ENCODE data around the gene AKAP6.

The AKAP6 gene

DNA sequence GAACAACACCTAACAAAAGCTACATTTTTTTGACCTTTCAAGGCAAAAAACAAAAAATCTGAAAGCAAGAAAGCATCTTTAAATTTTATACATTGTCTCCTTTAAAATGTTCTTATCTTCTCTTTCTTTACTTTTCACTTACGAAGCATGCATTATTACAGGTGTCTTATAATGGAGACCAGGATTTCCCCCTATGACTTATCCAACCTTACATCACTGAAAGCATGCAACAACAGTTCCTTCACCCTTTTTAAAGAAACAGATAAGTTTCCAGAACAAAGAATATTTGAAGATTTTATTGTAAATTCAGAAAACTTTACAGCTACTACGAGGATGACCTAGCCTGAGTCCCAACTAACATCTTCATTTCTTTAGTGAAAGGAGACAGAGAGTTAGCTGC, 277.2 kb downstream of the AKAP6 start:
- H3K4me3 ChIP-seq (ENCODE audit: low read depth, low read length) = no peak overlapping the region
- DNase-seq (ENCODE audit: low read depth) = peak; percentile 54
- TF ChIP-seq, protein P1, sequence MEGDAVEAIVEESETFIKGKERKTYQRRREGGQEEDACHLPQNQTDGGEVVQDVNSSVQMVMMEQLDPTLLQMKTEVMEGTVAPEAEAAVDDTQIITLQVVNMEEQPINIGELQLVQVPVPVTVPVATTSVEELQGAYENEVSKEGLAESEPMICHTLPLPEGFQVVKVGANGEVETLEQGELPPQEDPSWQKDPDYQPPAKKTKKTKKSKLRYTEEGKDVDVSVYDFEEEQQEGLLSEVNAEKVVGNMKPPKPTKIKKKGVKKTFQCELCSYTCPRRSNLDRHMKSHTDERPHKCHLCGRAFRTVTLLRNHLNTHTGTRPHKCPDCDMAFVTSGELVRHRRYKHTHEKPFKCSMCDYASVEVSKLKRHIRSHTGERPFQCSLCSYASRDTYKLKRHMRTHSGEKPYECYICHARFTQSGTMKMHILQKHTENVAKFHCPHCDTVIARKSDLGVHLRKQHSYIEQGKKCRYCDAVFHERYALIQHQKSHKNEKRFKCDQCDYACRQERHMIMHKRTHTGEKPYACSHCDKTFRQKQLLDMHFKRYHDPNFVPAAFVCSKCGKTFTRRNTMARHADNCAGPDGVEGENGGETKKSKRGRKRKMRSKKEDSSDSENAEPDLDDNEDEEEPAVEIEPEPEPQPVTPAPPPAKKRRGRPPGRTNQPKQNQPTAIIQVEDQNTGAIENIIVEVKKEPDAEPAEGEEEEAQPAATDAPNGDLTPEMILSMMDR (conservative IDR thresholded peaks at IDR 0.05; ENCODE audit: low read depth, low read length) = no peak

DNA sequence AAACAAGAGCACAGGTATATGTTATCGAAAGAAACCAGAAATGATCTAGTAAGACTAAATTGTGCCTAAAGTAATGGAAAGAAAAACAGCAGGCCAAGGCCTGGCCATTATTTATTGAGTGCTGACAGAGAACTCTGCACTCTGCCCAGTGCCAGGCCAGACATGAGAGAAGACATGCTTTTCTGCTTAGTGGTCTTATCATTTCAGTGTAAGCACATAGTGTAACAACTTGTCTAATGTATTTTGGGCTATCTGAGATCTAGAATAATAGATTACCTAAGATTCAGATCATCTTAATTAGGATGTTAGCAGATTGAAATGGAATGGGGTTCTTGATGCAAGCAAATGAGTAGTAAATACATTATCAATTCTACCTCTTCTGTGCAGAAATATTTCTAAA, 278.3 kb downstream of the AKAP6 start:
- TF ChIP-seq, protein P1 (conservative IDR thresholded peaks at IDR 0.05; ENCODE audit: low read depth, low read length) = no peak
- DNase-seq (ENCODE audit: low read depth) = no peak
- no peak overlapping the region for H3K4me3 ChIP-seq (ENCODE audit: low read depth, low read length)

DNA sequence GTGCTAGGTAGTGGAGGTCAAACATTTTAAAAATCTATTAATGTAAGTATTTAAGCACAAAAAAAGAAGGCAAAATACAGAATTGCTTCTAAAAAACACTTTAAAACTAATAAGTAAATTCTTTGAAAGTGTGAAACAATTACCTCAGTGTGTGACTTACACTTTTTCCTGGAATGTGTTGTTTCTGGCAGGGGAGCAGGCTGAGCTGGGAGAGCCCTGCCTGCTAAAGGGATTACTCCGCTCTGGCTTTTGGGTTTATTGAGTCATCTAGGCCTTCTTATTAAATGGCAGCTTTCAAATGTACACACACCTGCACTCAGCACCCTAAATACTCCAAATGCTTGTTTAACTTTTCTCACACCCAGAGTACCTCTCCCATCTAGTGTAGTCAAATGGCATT, 279.8 kb downstream of the AKAP6 start:
- H3K4me3 ChIP-seq (ENCODE audit: low read depth, low read length) = no peak overlapping the region
- TF ChIP-seq, protein P1 (conservative IDR thresholded peaks at IDR 0.05; ENCODE audit: low read depth, low read length) = no peak
- DNase-seq (ENCODE audit: low read depth) = peak; percentile 53

DNA sequence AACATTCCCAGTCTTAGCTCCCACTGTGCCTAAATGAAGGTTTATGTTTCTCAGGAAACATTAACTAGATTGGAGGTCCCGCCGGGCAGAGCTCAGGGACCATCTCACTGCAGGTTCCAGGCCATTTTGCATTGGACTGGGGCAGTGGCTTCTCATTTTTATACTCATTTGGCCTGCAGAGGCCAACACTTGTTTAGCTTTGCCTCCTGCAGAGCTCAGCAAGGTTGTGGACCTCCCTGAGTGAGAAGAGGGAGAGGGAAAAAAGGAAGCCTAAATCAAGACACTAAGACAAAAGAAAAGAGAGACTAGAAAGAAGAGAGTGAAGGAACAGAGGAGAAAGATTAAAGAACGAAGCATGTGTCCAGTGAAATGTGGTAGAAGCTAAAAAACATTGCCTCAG, 280.3 kb downstream of the AKAP6 start:
- no peak overlapping the region for H3K4me3 ChIP-seq (ENCODE audit: low read depth, low read length)
- no peak for DNase-seq (ENCODE audit: low read depth)
- TF ChIP-seq, protein P1 (conservative IDR thresholded peaks at IDR 0.05; ENCODE audit: low read depth, low read length) = no peak

DNA sequence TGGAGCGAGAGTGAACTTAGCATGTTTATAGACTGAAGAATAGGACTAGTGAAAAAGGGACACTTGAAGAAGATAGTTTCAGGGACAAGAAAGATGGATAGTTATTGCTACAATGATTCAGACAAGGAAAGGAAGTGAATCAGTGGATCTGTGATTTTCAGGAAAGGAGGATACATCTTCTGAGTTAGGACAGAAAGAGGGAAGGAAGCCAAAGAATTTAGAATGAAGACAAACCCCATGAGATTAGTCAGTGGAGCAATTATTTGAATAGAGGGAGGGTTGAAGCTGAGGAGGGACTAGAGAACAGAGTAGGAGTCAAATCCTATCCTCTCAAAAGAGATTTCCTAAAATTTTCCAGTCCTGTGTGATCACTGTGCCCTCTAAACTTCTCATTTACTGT, 282.7 kb downstream of the AKAP6 start:
- no peak overlapping the region for H3K4me3 ChIP-seq (ENCODE audit: low read depth, low read length)
- DNase-seq (ENCODE audit: low read depth) = peak; percentile 68
- TF ChIP-seq, protein P1 (conservative IDR thresholded peaks at IDR 0.05; ENCODE audit: low read depth, low read length) = no peak

DNA sequence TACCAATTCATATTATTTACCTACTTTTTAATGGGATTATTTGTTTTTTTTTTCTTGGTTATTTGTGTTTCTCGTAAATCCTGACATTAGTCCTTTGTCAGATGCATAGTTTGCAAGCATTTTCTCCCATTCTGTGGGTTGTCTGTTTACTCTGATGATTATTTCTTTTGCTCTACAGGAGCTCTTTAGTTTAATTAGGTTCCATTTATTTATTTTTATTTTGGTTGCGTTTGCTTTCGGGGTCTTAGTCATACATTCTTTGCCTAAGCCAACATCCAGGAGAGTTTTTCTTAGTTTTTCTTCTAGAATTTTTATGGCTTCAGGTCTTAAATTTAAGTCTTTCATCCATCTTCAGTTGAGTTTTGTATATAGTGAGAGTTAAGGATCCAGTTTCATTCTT, 289.9 kb downstream of the AKAP6 start:
- DNase-seq (ENCODE audit: low read depth) = no peak
- TF ChIP-seq, protein P1 (conservative IDR thresholded peaks at IDR 0.05; ENCODE audit: low read depth, low read length) = no peak
- no peak overlapping the region for H3K4me3 ChIP-seq (ENCODE audit: low read depth, low read length)

DNA sequence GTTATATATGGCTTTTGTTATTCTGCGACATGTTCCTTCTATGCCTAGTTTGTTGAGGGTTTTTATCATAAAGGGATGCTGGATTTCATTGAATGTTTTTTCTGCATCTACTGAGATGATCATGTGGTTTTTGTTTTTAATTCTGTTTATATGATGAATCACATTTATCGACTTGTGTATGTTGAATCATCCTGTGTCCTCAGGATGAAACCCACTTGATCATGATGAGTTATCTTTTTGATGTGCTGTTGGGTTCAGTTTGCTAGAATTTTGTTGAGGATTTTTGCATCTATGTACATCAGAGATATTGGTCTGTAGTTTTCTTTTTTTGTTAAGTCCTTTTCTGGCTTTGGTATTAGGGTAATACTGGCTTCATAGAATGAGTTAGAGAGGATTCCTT, 291.2 kb downstream of the AKAP6 start:
- TF ChIP-seq, protein P1 (conservative IDR thresholded peaks at IDR 0.05; ENCODE audit: low read depth, low read length) = no peak
- DNase-seq (ENCODE audit: low read depth) = peak; percentile 26
- no peak overlapping the region for H3K4me3 ChIP-seq (ENCODE audit: low read depth, low read length)

Measured in choroid plexus epithelial cell (primary cell).